CD4-positive, alpha-beta T cell (primary cell): ENCODE results near the gene SPIN1. TPM values are rescaled to one million over a fixed set of nuclear protein-coding genes. Genes with fewer than 3 reads are reported as not detected.
A peak's percentile ranks its signal among the peaks of the same experiment; 100 is the strongest.

ENCODE experiments used
- ATAC-seq: fragments of 200-7000 bp; cut with Tn5 transposase; one replicate; pipeline ENCODE4 v1.10.0; 2022; ENCODE audit warnings: mild to moderate bottlenecking; ENCODE audit not compliant: poor library complexity
- CTCF ChIA-PET: fragments of 350-600 bp; sonication (Branson Sonifier 250); formaldehyde crosslinking; loops from one replicate; lab custom pipeline; 2021; ENCODE audit warnings: antibody characterized with exemption, inconsistent platforms; lab: Charles Lee
- POLR2A ChIA-PET: fragments of 350-600 bp; sonication (Branson Sonifier 250); formaldehyde crosslinking; loops from one replicate; lab custom pipeline; 2021; ENCODE audit warnings: antibody characterized with exemption, inconsistent platforms; lab: Charles Lee
- DNase-seq, 14 experiments: peaks; one replicate each; pipeline ENCODE4 v3.0.0-alpha.2; 2013 to 2020; ENCODE audit warnings: mixed read lengths in 2 of 14
- H3K27ac ChIP-seq, 2 donors: one replicate each; pipeline versions ENCODE4 v1.5.1 to v1.7.0; 2013; ENCODE audit warnings: low read length in 2 of 2, low read depth in 1 of 2, mild to moderate bottlenecking in 1 of 2
- H3K27me3 ChIP-seq, 2 experiments: 1 replicate in 1 of 2; 2 replicates in 1 of 2; pipeline versions ENCODE4 v1.6.1 to v1.7.0; 2013; ENCODE audit warnings: low read length in 2 of 2, control low read depth in 1 of 2, mild to moderate bottlenecking in 1 of 2, moderate library complexity in 1 of 2; ENCODE audit not compliant: insufficient read depth in 2 of 2, control insufficient read depth in 1 of 2
- H3K36me3 ChIP-seq: one replicate; pipeline ENCODE4 v1.6.1; 2013; ENCODE audit warnings: low read length, control low read depth; ENCODE audit not compliant: insufficient read depth
- H3K4me1 ChIP-seq: one replicate; pipeline ENCODE4 v1.6.1; 2013; ENCODE audit warnings: low read length, control low read depth; ENCODE audit not compliant: insufficient read depth
- H3K4me3 ChIP-seq: one replicate; pipeline ENCODE4 v1.5.1; 2013; ENCODE audit warnings: mild to moderate bottlenecking, low read length, moderate library complexity
- H3K9me3 ChIP-seq, 2 experiments: 1 replicate in 1 of 2; 2 replicates in 1 of 2; pipeline versions ENCODE4 v1.6.1 to v1.7.0; 2013; ENCODE audit warnings: low read length in 2 of 2, mild to moderate bottlenecking in 2 of 2, control low read depth in 1 of 2, moderate library complexity in 1 of 2; ENCODE audit not compliant: control insufficient read depth in 1 of 2, insufficient read depth in 1 of 2
- H3K27ac Mint-ChIP-seq: one replicate; pipeline ENCODE4 v1.8.0; 2020; ENCODE audit warnings: mixed read lengths
- H3K27me3 Mint-ChIP-seq: one replicate; pipeline ENCODE4 v1.8.0; 2021; ENCODE audit warnings: mixed read lengths
- H3K36me3 Mint-ChIP-seq: one replicate; pipeline ENCODE4 v1.8.0; 2021; ENCODE audit warnings: low read depth, mixed read lengths
- H3K4me1 Mint-ChIP-seq: one replicate; pipeline ENCODE4 v1.8.0; 2021; ENCODE audit warnings: low read depth, mixed read lengths
- H3K4me3 Mint-ChIP-seq: one replicate; pipeline ENCODE4 v1.8.0; 2020; ENCODE audit warnings: mild to moderate bottlenecking, mixed read lengths
- H3K9me3 Mint-ChIP-seq: one replicate; pipeline ENCODE4 v1.8.0; 2020; ENCODE audit warnings: mixed read lengths
- intact Hi-C, 2 experiments: fragments of 100-400 bp; cut with DNase I in 1 of 2; cut with micrococcal nuclease in 1 of 2; formaldehyde crosslinking; loops; one replicate each; pipeline versions ENCODE4 v1.15.1 to v1.9.0; 2023 to 2025; cut with DNase I, micrococcal nuclease
- total RNA-seq, 174 experiments: library from RNA in 2 of 174; stranded (reverse) in 2 of 174; gene quantifications; one replicate each; pipeline ENCODE4 v1.2.3 and lab custom pipeline; 2021 to 2026
- TF ChIP-seq, protein P1 (sequence below): fragments of 200-600 bp; IDR thresholded peaks from one replicate; pipeline ENCODE4 v1.8.0; 2022; ENCODE audit warnings: antibody characterized with exemption, mild to moderate bottlenecking

Gene SPIN1
- total RNA-seq, 2 experiments from 2014 or later: 27.7 to 30.3 TPM

DNA sequence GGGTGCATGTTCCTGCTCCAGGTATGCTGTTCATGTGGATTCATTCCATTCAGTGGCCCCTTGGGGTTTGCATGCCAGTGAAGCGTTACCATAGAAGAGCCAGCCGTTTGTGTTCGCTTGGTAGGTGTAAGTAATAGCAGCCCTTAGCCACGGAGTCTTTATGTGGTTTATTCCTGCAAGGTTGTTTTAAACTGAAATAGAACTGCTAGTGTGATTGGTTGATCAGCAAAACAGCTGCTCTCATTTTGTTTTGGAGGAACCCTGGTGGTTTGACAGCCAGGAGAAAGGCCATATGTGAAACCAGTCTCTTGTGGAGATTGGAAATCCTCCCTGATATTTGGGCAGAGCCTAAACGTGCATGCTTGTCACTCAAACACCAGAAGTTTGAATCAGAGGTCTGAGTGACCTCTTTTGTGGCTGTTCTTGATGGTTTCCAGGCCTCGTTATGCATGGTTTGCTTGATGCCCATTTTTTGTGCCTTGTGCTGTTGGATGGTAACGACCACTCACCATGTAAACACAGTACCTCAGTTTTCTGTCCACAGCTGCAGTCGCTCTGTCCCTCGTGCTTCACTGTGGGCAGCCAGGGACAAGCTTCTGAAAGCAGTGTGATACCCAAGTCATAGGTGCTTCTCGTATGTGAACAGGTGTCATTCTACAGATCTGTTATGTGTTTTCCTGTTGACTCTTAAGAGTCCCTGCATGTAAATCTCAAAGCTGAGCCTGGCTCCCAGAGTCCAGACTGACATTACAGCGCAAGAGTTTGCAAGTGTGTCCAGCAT, 88.4 kb downstream of the SPIN1 start:
- intact Hi-C loops: no loop called here
- TF ChIP-seq, protein P1, sequence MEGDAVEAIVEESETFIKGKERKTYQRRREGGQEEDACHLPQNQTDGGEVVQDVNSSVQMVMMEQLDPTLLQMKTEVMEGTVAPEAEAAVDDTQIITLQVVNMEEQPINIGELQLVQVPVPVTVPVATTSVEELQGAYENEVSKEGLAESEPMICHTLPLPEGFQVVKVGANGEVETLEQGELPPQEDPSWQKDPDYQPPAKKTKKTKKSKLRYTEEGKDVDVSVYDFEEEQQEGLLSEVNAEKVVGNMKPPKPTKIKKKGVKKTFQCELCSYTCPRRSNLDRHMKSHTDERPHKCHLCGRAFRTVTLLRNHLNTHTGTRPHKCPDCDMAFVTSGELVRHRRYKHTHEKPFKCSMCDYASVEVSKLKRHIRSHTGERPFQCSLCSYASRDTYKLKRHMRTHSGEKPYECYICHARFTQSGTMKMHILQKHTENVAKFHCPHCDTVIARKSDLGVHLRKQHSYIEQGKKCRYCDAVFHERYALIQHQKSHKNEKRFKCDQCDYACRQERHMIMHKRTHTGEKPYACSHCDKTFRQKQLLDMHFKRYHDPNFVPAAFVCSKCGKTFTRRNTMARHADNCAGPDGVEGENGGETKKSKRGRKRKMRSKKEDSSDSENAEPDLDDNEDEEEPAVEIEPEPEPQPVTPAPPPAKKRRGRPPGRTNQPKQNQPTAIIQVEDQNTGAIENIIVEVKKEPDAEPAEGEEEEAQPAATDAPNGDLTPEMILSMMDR: no peak
- CTCF ChIA-PET: no interaction called here

DNA sequence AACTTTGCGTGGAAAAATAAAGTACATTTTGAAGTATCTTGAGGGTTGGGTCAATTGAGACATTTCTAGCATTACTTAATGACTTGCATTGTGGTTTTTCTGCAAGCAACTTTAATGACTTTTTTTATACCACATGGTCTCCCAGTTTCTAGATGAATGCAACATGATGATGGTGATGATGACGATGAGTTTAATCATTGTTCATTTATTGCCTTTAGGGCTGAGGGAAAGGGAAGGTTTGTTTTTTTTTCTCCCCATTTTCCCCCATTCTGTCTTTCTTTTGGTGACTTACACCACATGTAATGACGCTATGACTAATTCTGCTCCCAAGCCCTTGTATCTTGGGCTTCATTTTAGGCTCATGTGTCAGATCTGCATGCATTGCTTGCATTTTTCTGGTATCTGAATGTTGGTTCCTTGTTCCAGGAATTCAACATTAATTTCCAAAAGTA, 89.1 kb downstream of the SPIN1 start:
- intact Hi-C loops: no loop called here
- H3K36me3 ChIP-seq: peaks cover 9% of the 10 kb centered on the region
- ATAC-seq (no peak), DNase-seq (no peak)
- POLR2A ChIA-PET: no interaction called here
- Mint-ChIP-seq H3K4me1 (no peaks in the 10 kb centered on the region), H3K9me3 (no peaks in the 10 kb centered on the region), H3K27me3 (no peaks in the 10 kb centered on the region), H3K4me3 (no peak overlapping the region), H3K36me3 (peaks cover 56% of the 10 kb centered on the region), H3K27ac (no peak overlapping the region)
- no peak overlapping the region for H3K4me3 ChIP-seq
- H3K9me3 ChIP-seq: no peaks in the 10 kb centered on the region
- TF ChIP-seq, protein P1: no peak
- CTCF ChIA-PET: no interaction called here
- no peaks in the 10 kb centered on the region for H3K27me3 ChIP-seq
- no peak overlapping the region for H3K27ac ChIP-seq
- H3K4me1 ChIP-seq: no peaks in the 10 kb centered on the region

More for the DNA sequence above, 88.4 kb downstream of the SPIN1 start:
- no peaks in the 10 kb centered on the region for H3K9me3 Mint-ChIP-seq
- peak in 1 of 14 experiments; percentile 1 for DNase-seq
- Histone ChIP-seq H3K36me3 (peaks cover 9% of the 10 kb centered on the region), H3K27ac (no peak overlapping the region), H3K9me3 (no peaks in the 10 kb centered on the region), H3K27me3 (no peaks in the 10 kb centered on the region), H3K4me3 (no peak overlapping the region), H3K4me1 (no peaks in the 10 kb centered on the region)
- POLR2A ChIA-PET: no interaction called here
- peak overlapping the region; percentile 27 for H3K27ac Mint-ChIP-seq
- H3K27me3 Mint-ChIP-seq: no peaks in the 10 kb centered on the region
- ATAC-seq: no peak
- H3K4me1 Mint-ChIP-seq: no peaks in the 10 kb centered on the region
- no peak overlapping the region for H3K4me3 Mint-ChIP-seq
- peaks cover 51% of the 10 kb centered on the region for H3K36me3 Mint-ChIP-seq

DNA sequence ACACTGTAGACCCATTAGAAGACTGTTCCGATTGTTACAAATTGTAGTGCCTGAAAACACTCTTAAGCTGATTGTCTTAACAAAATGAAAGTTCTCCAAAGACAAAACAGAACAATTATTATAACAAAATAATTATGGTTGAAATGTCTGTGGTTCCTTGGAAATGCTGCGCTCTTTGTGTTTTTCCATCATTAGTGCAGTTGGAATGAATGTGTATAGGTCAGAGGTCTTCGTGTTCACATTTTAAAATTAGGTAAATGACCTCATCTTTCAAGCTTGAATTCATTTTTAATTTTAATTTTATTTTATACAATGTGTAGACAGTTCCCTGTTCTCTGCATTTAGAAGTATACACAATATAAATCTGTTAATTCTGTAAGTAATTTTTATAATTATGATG, 90.0 kb downstream of the SPIN1 start:
- Mint-ChIP-seq H3K36me3 (peaks cover 46% of the 10 kb centered on the region), H3K4me1 (no peaks in the 10 kb centered on the region), H3K9me3 (no peaks in the 10 kb centered on the region), H3K27ac (no peak overlapping the region), H3K27me3 (no peaks in the 10 kb centered on the region), H3K4me3 (no peak overlapping the region)
- Histone ChIP-seq H3K36me3 (peaks cover 9% of the 10 kb centered on the region), H3K9me3 (no peaks in the 10 kb centered on the region), H3K4me3 (no peak overlapping the region), H3K27ac (no peak overlapping the region), H3K27me3 (no peaks in the 10 kb centered on the region), H3K4me1 (no peaks in the 10 kb centered on the region)
- POLR2A ChIA-PET: no interaction called here
- intact Hi-C loops: no loop called here
- TF ChIP-seq, protein P1: no peak
- no peak for DNase-seq
- no peak for ATAC-seq
- CTCF ChIA-PET: no interaction called here
